AG04450 (cell line): ENCODE measurements around the gene COL27A1. TPM values are rescaled to one million over a fixed set of nuclear protein-coding genes. Genes with fewer than 3 reads are reported as not detected.

Source experiments
- CTCF ChIA-PET: fragments of 300-600, 350-600 bp; formaldehyde crosslinking; extraction: SDS; loops from one replicate; lab custom pipeline; 2022; ENCODE audit warnings: antibody characterized with exemption, inconsistent platforms; lab: Charles Lee
- POLR2A ChIA-PET: fragments of 350-600 bp; formaldehyde crosslinking; extraction: SDS; loops from one replicate; lab custom pipeline; 2021; ENCODE audit warnings: antibody characterized with exemption, inconsistent platforms; lab: Yijun Ruan, JAX
- DNase-seq: peaks from one replicate; pipeline ENCODE4 v3.0.0-alpha.2; 2011; ENCODE audit warnings: low read depth, low spot score
- H3K27ac ChIP-seq: one replicate; pipeline ENCODE4 v1.5.1; 2012; ENCODE audit warnings: low read depth, low read length, control low read depth
- H3K27me3 ChIP-seq: one replicate; pipeline ENCODE4 v1.6.0; 2012; ENCODE audit warnings: low read length; ENCODE audit not compliant: control insufficient read depth, insufficient read depth
- H3K4me3 ChIP-seq: 2 replicates; pipeline ENCODE4 v1.5.1; 2011; ENCODE audit warnings: mild to moderate bottlenecking, low read depth, low read length, control low read depth
- H3K9me3 ChIP-seq: 2 replicates; pipeline ENCODE4 v1.5.1; 2012; ENCODE audit warnings: low read length; ENCODE audit not compliant: control insufficient read depth, insufficient read depth
- polyA plus RNA-seq: library from polyadenylated mRNA; depleted of rRNA; stranded (reverse); fragments of >200 nt; gene quantifications from 2 replicates; pipeline ENCODE4 v1.2.3, GENCODE V29; 2011
- TF ChIP-seq, protein P1 (sequence below): IDR thresholded peaks from 2 replicates; pipeline ENCODE4 v1.5.1; 2011; ENCODE audit warnings: low read depth, low read length, control low read depth, inconsistent platforms

COL27A1 gene
- polyA plus RNA-seq, 1 experiment = 8.5 TPM

DNA sequence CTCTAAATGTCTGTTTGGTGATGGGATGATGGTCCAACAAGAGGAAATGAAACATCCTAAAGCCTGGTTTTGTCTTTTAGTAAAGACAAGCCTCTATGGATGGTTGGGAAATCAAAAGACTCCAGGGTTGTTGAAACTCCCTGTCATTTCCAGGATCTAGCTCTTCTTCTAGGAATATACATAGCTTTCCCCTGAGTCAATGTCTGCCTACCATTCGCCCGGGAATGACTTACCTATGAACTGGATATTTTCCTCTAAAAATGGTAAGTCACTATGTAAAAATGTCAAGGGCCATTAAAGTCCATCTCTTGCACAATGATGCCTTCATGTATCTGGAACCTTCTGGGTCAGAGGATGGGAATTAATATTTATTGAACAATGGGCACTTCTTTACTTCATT lies 45.2 kb upstream of the COL27A1 start:
- TF ChIP-seq, protein P1, sequence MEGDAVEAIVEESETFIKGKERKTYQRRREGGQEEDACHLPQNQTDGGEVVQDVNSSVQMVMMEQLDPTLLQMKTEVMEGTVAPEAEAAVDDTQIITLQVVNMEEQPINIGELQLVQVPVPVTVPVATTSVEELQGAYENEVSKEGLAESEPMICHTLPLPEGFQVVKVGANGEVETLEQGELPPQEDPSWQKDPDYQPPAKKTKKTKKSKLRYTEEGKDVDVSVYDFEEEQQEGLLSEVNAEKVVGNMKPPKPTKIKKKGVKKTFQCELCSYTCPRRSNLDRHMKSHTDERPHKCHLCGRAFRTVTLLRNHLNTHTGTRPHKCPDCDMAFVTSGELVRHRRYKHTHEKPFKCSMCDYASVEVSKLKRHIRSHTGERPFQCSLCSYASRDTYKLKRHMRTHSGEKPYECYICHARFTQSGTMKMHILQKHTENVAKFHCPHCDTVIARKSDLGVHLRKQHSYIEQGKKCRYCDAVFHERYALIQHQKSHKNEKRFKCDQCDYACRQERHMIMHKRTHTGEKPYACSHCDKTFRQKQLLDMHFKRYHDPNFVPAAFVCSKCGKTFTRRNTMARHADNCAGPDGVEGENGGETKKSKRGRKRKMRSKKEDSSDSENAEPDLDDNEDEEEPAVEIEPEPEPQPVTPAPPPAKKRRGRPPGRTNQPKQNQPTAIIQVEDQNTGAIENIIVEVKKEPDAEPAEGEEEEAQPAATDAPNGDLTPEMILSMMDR = no peak
- Histone ChIP-seq H3K9me3 (no peaks in the 10 kb centered on the region), H3K4me3 (no peak overlapping the region), H3K27me3 (peaks cover 15% of the 10 kb centered on the region), H3K27ac (no peak overlapping the region)
- DNase-seq = peak; percentile 6
- ChIA-PET POLR2A (no interaction called here), CTCF (interaction anchor here (0.7 to 10.0 kb wide), 7 partner anchors 17 to 178 kb away, joined by 4 to 348 read pairs (median 32); partner anchors contain the start of gene COL27A1)

DNA sequence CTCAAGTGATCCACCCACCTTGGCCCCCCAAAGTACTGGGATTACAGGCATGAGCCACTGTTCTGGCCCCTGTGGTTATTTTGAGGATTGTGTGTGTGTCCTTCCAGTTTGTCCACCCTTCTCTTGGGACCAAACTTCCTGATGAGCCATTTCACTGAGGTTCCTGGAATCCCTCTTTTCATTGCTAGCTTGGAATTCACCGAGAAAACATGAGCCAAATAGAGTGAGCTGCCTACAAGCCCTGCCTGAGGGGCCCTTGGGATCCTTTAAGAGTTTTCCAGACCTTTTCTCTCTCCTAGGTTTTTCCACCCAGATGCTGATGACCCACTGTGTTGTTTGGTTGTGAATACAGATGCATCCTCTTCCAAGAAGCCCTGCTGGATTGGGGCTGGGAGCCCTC lies 43.0 kb upstream of the COL27A1 start:
- TF ChIP-seq, protein P1 = no peak
- Histone ChIP-seq H3K9me3 (no peaks in the 10 kb centered on the region; the same call in 1 of the 2 replicates), H3K27me3 (peaks cover 25% of the 10 kb centered on the region), H3K27ac (no peak overlapping the region), H3K4me3 (no peak overlapping the region)
- ChIA-PET POLR2A (no interaction called here), CTCF (interaction anchor here (1.1 to 10.0 kb wide), 2 partner anchors 29 to 176 kb away, joined by 4 to 348 read pairs; no protein-coding TSS in a partner anchor)
- no peak for DNase-seq

DNA sequence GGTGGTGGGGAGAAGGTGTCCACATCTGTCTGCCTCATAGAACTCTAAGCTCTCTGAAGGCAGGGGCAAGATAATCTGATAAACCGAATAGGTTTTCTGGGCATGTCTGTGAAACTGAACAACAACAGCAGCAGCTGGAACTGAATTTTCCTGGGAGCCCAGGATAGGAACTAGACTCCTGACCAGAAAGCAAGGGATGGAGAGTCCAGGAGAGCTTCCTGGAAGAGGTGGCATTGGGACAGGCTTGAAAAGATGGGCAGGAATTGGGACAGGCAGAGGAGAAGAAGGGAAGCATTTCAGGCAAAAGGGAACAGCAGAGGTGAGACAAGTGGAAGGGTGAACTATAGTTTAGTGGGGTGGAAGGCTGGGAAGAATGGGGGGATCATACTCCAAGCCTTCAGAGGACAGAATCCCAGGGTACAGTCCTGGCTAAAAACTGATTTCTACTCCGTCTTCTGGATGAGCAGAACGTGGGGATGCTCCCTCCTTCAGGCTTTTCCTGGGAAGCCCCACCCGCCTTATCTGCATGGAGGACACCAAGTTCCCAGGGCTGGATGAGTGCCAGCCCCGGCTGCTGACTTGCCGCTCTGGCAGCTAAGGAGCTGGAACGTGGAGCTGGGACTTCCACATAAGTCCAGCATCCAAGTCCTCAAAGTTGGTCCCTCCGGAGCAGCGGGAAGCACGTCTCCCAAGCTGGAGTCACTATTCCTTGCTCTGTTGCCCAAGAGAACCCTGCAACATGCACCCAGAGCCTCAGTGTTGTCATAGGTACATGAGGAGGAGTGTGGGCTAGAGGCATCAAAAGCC lies 42.4 kb upstream of the COL27A1 start:
- Histone ChIP-seq H3K9me3 (no peaks in the 10 kb centered on the region; the same call in 1 of the 2 replicates), H3K27me3 (peaks cover 31% of the 10 kb centered on the region), H3K27ac (no peak overlapping the region), H3K4me3 (no peak overlapping the region)
- CTCF ChIA-PET = interaction anchor here (1.1 to 10.0 kb wide), 2 partner anchors 30 to 175 kb away, joined by 4 to 348 read pairs; no protein-coding TSS in a partner anchor
- DNase-seq = peak; percentile 29
- POLR2A ChIA-PET = no interaction called here
- TF ChIP-seq, protein P1 = no peak

DNA sequence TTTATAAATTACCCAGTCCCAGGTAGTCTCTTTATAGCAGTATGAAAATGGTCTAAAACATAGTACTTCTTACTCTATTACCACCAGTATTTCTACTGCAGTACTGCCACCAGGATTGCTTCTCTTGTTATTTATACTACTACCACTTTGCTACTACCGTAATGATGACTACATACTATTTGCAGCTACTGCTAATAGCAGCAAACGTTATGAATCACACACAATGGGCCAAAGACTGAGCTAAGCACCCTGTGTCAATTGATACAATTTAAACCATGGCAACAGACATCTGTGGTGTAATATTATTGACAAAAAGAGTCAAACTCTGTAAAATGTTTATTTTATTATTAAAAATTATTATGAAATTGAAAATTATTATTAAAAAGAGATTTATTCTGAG lies 41.0 kb upstream of the COL27A1 start:
- no peak for DNase-seq
- ChIA-PET POLR2A (no interaction called here), CTCF (interaction anchor here (0.6 to 0.7 kb wide), 2 partner anchors 32 to 457 kb away, joined by 3 to 4 read pairs; no protein-coding TSS in a partner anchor)
- Histone ChIP-seq H3K27ac (no peak overlapping the region), H3K4me3 (no peak overlapping the region), H3K27me3 (peaks cover 41% of the 10 kb centered on the region), H3K9me3 (no peaks in the 10 kb centered on the region; the same call in 1 of the 2 replicates)
- TF ChIP-seq, protein P1 = no peak

DNA sequence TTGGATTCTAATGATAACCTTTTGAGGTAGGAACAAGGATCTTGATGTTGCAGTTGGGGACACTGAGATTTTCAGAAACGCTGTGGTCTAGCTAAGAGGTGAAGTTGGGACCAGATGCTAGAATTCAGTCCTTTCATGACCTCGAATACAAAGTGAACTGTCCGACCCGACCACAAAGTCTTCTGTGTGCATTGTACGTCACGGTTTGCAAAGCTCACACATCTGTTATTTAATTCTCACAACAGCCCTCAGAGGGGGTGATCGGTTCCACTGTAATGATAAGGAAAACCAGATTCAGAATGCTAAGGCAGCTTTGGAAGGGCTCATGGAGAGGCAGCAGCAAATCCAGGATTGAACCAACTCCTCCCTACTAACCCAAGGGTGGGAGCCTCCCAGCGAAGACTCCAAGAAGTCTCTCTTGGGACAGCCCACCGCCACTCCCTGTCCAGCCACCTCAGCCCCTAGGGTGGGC lies 39.6 kb upstream of the COL27A1 start:
- ChIA-PET CTCF (interaction anchor here (2.1 kb wide), 1 partner anchor 175 kb away, joined by 10 read pairs; no protein-coding TSS in a partner anchor), POLR2A (no interaction called here)
- H3K4me3 ChIP-seq = no peak overlapping the region
- TF ChIP-seq, protein P1 = no peak
- no peak overlapping the region for H3K27ac ChIP-seq
- no peaks in the 10 kb centered on the region; the same call in 1 of the 2 replicates for H3K9me3 ChIP-seq
- DNase-seq = no peak
- peaks cover 48% of the 10 kb centered on the region for H3K27me3 ChIP-seq
